Ishikawa (cell line): Measurements from ENCODE around the gene APEX1.

Experiments
- CEBPB ChIP-seq: IDR thresholded peaks from 2 replicates; pipeline ENCODE4 v1.6.1; 2012
- CREB1 ChIP-seq: IDR thresholded peaks from 2 replicates; pipeline ENCODE4 v1.6.1; 2012; ENCODE audit warnings: low read depth
- EGR1 ChIP-seq: IDR thresholded peaks from 2 replicates; pipeline ENCODE4 v1.6.1; 2012
- EP300 ChIP-seq: IDR thresholded peaks from 2 replicates; pipeline ENCODE4 v1.6.1; 2012; ENCODE audit warnings: borderline replicate concordance
- FOXM1 ChIP-seq: IDR thresholded peaks from 2 replicates; pipeline ENCODE4 v1.6.1; 2012; ENCODE audit warnings: low read depth, borderline replicate concordance
- MAX ChIP-seq: IDR thresholded peaks from 2 replicates; pipeline ENCODE4 v1.6.1; 2012
- NFIC ChIP-seq: IDR thresholded peaks from 2 replicates; pipeline ENCODE4 v1.6.1; 2012
- RAD21 ChIP-seq: IDR thresholded peaks from 2 replicates; pipeline ENCODE4 v1.6.1; 2012; ENCODE audit warnings: low read depth
- REST ChIP-seq: IDR thresholded peaks from 2 replicates; pipeline ENCODE4 v1.6.1; 2012; ENCODE audit warnings: low read depth, mild to moderate bottlenecking
- TAF1 ChIP-seq: IDR thresholded peaks from 2 replicates; pipeline ENCODE4 v1.6.1; 2012; ENCODE audit warnings: low read depth, mild to moderate bottlenecking
- TCF12 ChIP-seq: IDR thresholded peaks from 2 replicates; pipeline ENCODE4 v1.6.1; 2012; ENCODE audit warnings: low read depth
- TEAD4 ChIP-seq: IDR thresholded peaks from 2 replicates; pipeline ENCODE4 v1.6.1; 2012
- USF1 ChIP-seq: IDR thresholded peaks from 2 replicates; pipeline ENCODE4 v1.6.1; 2012
- YY1 ChIP-seq: IDR thresholded peaks from 2 replicates; pipeline ENCODE4 v1.6.1; 2012; ENCODE audit warnings: low read depth
- ZBTB7A ChIP-seq: IDR thresholded peaks from 2 replicates; pipeline ENCODE4 v1.6.1; 2012; ENCODE audit warnings: low read depth

The APEX1 gene

GRCh38 chr14:20486684-20487395 lies 31.8 kb downstream of the APEX1 start:
- TF ChIP-seq EP300 (no peak), MAX (no peak), RAD21 (no peak), TCF12 (no peak), REST (no peak), ZBTB7A (no peak), EGR1 (no peak), USF1 (no peak), YY1 (no peak), FOXM1 (no peak), CREB1 (no peak), NFIC (no peak), TAF1 (no peak)

- TF ChIP-seq RAD21 (peak; percentile 14; the same call in 1 of the 2 replicates), TAF1 (no peak)
Observed at GRCh38 chr14:20487396-20487725, 32.3 kb downstream of the APEX1 start.

- TF ChIP-seq MAX, result no peak
- no peak for TF ChIP-seq TEAD4
- TF ChIP-seq USF1, result no peak
- no peak for TF ChIP-seq NFIC
- TF ChIP-seq FOXM1, result no peak
- TF ChIP-seq CREB1, result no peak
- no peak for TF ChIP-seq TCF12
- TF ChIP-seq EGR1, result no peak
- TF ChIP-seq EP300, result no peak
- no peak for TF ChIP-seq TAF1
- TF ChIP-seq ZBTB7A, result no peak
- TF ChIP-seq CEBPB, result no peak
- TF ChIP-seq RAD21, result no peak
- no peak for TF ChIP-seq YY1
- TF ChIP-seq REST, result no peak
Observed at GRCh38 chr14:20489093-20489994, 34.3 kb downstream of the APEX1 start.

GRCh38 chr14:20490563-20490962 lies 35.5 kb downstream of the APEX1 start:
- no peak for TF ChIP-seq YY1
- TF ChIP-seq FOXM1, result no peak
- no peak for TF ChIP-seq EGR1
- TF ChIP-seq TEAD4, result no peak
- TF ChIP-seq CEBPB, result no peak
- no peak for TF ChIP-seq CREB1
- no peak for TF ChIP-seq ZBTB7A
- no peak for TF ChIP-seq MAX
- TF ChIP-seq TAF1, result no peak
- no peak for TF ChIP-seq REST
- no peak for TF ChIP-seq RAD21
- TF ChIP-seq NFIC, result no peak
- no peak for TF ChIP-seq EP300
- TF ChIP-seq USF1, result no peak
- TF ChIP-seq TCF12, result no peak
